ENCODE data around the gene CFAP61.
"Not testable (repeated sequence)": the region's sequence is repeated elsewhere in the genome, so short reads cannot be mapped to it uniquely, and the experiment has no call there.

Gene CFAP61

DNA sequence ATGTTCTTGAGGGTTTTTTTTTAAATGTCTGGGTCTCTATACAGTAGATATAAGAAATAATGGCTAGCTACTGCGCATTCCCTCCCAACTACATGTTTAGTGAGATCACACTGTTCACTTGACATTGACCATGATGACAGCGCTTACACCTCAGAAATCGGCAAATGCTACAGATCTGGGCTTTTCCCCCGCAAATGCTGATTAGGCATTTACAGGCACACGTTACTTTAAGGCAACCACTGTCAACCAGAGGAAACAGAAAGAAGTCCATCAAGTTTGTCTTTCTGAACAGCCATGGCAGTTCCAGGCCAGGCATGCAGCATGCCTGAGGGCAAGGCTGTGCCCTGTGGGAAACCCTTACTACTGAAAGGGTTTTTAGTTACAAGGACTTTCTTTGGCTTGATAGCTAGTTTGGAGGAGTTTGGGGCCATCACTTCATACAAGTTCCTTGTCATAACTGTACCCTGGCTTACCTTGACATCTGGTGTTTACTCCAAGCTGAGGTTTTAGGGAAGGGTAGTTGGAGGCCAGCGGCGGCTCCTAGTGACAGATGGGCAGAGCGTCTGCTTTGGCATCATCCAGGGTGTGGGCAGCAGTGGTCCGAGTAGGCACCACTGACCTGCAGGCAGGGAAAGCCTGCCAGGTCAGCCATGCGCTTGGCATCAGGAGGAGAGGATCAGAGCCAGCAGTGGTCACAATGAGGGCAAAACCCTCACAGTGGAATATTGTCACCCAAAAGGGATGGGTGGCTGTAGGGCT, 43.0 kb downstream of the CFAP61 start:
- no peak for FAIRE-seq

DNA sequence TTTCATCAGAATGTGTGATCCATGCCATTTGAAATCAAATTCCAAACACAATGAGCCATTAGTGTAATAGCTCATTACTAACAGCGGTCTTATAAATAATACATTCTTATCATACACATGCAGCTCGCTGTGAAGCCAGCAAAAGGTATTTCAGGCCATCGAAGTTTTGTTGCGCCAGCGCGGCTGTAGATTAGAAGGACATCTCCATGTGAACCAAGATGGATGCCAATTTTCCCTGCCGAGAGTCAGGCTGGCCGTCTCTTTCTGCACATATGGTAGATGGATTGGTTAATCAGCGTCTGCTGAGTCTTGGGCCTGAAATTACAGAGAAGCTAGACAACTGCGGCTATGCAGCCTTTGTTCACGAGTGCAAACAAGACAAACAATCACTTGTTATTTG, 44.1 kb downstream of the CFAP61 start:
- no peak for FAIRE-seq

DNA sequence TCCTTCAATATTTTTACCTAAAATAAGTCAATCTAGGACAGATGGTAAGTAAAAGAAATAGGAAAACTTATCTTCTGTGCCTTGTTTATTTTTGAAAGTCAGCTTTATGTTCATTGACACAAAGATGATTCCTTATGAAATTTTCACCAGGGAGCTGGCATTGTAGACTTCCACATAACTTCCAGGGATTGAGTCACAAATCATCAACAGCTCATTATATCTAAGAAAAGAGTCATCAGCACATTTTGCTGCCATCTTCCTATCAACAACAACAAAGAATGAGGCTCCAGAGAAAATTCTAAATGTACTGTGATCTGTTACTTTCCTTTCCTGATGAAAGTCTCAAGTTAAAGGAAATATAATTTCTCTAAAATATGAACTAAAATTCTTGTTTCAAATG, 48.5 kb downstream of the CFAP61 start:
- no peak for FAIRE-seq

DNA sequence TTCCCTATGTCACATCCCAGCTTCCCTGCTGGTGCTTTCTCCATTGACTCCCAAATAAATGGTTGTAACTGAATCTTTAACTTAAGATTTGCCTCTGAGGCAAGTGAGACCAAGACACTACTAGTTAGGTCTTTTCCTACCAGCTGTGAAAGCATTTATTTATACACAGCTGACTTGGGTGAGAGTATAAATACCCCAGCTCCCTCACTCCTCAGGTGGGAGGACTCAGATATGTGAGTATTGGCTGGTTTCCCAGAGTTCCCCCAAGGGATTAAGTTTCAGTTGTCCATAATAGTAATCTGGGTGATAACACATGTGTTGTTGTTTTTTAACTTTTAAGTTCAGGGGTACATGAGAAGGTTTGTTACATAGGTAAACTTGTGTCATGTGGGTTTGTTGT, 49.8 kb downstream of the CFAP61 start:
- FAIRE-seq, result no peak

DNA sequence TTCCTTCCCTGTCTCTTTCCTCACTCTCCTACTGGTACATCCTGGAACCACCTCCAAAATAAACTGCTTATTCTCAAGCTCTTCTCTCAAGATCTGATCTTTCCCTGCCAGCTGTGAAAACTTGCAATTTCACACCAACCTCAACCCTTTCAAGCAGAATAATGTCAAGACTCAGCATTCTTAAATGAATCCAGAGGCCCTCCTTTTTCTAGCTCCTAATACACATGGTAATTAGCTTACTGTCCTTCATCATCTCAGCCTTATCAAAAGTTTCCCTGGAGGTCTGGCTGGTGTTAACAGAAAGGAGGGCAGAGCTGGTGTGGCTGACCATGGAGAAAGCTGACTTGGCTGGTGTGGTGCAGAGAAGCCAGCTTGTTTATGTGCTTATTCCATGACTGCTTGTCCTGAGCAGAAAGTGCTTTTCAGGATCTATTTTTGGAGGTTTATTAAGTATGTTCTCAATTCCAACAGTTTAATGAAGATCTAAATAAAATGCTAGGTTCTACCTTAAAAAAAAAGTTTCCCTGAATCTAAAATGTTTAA, 50.5 kb downstream of the CFAP61 start:
- FAIRE-seq, result no peak

DNA sequence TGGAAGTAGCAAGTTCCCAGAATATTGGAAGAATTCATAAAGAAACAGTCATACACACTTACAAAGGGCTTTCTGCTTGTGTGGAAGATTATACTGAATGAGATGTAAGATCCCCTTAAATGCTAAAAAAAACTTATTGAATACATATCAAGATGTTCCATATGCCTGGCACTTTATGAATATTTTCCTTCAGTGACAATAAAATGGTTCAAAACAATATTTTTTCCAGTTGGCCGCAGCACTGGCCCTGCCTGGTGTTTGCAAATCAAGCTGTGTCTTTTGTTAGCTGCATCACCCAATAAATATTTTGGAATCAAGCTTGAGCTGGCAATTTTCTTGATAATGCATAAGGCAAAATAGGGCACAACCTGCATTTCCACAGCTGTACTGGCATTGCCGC, 51.2 kb downstream of the CFAP61 start:
- no peak for FAIRE-seq

DNA sequence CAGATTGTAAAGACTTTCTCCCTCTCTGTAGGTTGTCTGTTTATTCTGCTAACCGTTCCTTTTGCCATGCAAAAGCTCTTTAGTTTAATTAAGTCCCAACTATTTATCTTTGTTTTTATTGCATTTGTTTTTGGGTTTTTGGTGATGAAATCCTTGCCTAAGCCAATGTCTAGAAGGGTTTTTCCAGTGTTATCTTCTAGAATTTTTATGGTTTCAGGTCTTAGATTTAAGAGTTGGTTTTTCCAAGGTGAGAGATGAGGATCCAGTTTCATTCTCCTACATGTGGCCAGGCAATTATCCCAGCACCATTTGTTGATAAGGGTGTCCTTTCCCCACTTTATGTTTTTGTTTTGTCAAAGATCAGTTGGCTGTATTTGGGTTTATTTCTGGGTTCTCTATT, 70.9 kb downstream of the CFAP61 start:
- FAIRE-seq, result not testable (repeated sequence)

DNA sequence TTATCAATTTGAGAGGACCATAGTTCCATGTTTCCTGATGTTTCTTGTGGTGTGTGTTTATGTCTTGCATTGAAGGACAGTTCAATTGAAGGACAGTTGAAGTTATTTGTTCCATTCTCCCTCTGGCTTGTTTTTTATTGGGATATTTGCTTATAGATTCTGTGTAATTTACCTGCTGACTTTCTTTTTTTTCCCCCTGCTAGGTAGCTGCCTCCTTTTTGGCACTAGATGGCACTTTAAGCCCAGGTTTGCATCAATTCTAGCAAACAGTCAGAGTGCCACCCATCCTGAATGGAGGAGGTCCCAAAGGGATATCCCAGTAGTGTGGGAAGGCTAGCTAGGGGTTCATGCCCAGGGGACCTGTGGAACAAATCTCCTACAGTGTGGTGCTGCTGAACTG, 78.1 kb downstream of the CFAP61 start:
- FAIRE-seq, result no peak

DNA sequence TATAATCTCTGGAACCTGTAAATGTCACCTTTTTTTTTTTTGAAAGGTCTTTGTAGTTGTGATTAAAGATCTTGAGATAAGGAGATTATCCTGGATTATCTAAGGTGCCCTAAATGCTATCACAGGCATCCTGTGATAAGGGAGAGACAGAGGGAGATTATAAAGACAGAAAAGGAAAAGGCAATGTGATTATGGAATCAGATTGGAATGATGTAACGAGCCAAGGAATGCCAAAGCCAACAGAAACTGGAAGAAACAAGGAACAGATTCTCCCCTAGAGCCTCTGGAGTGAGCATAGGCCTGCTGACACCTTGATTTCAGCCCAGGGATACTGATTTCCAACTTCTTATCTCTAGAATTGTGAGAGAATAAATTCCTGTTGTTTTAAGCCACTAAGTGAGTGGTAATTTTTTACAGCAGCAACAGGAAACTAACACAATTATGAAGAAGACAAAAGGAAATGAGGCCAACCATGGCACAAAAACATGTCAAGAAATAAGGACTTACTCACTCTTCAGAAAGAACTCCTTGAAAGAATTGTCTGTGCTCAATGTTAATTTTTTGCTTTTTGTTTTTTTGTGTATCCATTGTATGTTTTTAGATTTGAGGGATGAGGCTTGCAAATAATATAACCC, 82.7 kb downstream of the CFAP61 start:
- FAIRE-seq, result no peak

DNA sequence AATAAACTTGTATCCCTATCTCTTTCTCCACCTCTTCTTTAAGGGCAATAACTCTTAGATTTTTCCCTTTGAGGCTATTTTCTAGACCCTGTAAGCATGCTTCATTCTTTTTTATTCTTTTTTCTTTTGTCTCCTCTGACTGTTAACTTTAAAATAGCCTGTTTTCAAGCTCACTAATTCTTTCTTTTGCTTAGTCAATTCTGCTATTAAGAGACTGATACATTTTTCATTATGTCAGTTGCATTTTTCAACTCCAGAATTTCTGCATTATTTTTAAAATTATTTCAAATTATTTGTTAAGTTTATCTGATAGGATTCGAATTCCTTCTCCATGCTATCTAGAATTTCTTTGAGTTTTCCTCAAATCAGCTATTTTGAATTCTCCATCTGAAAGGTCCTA, 84.0 kb downstream of the CFAP61 start:
- no peak for FAIRE-seq

DNA sequence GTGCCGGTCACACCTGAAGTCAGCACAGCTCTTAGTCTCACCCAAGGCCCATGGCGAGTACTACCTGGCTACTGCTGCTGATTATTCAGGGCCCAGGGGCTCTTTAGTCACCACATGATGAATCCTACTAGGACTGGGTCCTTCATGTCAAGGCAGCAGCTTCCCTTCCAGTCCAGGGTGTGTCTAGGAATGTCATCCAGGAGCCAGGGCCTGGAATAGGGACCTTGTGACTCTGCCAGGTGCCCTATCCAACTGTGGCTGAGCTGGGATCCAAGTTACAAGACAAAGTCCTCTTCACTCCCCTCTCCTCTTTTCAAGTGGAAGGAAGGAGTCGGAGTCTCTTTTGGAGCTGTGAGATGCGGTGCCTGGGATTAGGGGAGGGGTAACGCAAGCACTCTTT, 85.5 kb downstream of the CFAP61 start:
- no peak for FAIRE-seq

DNA sequence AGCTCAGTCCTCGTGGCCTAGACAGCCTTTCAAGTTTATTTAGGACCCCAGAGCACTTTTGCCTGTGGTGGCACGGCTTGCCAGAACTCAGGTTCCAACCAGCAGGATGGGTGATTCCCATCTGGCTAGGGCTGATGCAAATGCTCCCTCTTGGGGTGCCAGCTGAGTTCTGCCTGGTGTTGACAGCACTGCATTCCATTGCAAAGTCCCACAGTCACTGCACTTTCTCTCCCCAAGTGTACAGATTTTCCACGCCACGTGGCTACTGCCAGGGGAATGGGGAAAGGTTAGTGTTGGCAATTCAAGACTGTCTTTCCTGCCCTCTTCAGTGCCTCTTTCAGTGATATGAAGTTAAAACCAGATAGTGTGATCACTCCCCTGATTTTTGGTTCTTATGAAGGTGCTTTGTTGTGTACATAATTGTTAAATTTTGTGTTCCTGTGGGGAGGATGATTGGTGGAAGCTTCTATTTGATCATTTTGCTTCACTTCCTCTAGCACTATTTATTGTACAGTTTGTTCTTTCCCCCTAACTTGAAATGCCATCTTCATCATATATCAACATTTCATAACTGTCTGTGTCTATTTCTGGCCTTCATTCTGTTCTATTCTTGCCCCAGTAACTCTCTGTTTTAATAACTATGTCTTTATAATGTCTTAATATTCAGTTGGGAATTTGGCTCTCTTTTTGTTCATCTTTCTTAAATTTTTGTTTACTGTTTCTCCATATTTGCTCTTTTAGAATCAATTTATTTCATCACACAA, 86.2 kb downstream of the CFAP61 start:
- no peak for FAIRE-seq

DNA sequence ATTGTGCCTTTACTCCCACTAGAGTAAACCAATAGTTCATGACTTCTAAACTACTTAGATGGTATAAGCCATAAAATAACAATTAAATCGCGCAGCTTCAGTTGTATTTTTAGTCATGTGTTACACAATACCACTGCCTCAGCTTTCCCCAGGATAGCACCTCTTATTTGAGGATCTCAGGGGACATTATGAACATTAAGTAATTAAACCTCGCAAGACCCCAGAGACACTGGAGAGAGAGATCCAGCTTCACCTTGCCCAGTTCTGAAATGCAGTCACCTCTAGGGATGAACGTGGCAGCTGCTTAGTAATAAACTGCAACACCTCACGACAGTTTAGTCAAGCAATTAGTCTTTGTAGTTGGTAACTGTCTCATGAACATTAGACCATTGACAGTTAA, 87.1 kb downstream of the CFAP61 start:
- FAIRE-seq, result no peak

DNA sequence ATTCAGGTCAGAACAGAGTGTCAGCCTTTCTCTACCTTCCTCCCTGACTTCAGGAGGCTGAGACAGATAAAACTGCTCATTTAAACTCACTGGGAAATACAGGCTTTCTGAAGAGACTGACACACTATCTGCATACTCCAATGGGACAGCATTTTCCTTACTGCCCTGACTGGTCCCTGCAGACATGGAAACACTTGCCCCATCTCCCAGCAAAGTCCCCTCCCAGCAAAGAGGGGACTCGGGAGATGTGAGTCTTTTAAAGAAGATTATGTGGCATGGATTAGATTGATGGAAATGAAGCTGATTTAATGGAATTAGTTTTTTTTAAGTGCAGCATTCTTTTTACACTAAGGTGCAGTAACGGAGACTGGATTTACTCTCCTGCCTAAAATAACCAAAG, 90.8 kb downstream of the CFAP61 start:
- FAIRE-seq, result no peak

DNA sequence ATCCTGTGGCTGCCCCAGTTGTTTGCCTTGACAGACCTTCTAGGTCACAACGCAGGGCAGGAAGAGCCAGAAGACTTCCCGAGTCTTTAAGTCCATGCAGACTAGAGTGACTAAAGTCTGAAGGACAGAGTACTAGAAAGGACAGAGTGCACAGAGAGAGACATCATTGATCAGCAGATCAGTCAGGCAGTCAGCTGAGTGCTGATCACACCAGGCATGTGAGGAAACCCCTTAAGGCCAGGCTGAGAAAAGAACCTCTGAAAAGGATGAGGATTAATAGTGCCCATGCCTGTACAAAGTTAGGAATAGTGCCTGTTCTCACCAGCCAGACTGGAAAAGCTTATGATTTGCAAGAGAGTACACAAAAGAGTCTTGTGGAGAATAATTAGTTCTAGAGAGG, 91.3 kb downstream of the CFAP61 start:
- no peak for FAIRE-seq

DNA sequence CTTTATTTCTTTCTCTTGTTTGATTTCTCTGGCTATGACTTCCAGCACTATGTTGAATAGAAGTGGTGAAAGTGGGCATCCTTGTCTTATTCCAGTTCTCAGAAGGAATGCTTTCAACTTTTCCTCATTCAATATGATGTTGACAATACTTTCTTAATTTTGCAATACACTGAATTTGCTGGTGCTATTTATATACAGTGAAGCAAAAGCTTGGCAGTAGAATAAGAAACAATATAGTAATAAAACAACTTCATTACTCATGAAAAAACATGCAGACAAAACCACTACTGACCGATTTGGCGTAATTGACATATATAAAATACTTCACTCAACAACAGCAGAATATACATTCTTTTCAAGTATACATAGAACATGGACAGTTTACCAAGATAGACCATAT, 96.4 kb downstream of the CFAP61 start:
- FAIRE-seq, result no peak

DNA sequence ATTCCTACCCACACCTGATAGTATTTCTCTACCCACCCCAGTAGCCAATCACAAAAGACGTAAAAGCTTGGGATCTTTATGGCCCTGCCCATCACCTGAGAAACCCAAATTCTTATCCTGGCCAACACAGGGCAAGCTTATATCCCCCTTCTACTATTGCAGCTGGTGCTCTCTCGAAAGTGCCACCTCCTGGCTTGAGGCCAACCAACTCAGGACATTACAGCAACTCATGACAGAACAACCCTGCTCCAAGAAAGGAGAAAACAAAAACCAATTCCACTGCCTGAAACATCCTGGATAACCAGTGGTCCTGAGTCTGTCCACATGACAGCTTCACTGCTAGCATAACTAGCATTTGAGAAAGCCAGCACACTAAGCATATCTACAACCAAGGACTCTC, 97.9 kb downstream of the CFAP61 start:
- no peak for FAIRE-seq

DNA sequence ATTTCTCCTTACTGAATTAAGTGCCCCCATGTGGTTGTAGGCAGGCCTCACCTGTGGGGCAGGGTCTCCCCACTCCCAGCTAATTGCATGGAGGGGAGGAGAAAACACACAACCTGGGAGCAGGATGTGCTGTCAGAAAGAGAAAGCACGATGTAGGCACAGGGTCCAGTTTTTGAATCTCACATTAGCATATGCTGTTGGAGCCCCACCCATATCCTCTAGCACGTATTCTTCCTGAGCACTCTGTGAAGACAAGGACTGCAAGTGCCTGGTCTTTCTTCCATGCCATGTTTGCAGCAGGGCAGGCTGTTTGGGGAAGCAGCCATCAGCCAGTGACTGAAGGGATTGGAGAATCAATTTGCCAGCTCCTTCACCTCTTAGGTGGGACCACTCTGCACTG, 108.2 kb downstream of the CFAP61 start:
- no peak for FAIRE-seq

DNA sequence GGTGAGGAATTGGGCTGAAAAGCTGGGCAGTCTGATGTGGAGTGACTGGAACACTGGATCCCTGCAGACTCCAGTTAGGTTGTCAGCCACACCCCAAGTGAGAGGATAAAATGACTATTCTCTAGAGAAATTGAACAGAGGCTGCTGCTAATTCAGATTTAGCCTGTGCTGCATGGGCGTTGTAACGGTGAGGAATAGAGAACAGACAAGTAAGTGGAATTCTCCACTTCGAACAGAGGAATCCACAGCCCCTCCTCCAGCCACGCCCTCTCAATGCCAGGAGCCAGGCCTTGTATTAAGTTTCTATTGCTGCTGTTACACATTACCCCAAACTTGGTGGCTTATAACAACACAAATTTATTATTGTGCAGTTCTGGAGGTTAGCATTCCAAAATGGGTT, 109.3 kb downstream of the CFAP61 start:
- FAIRE-seq, result no peak

DNA sequence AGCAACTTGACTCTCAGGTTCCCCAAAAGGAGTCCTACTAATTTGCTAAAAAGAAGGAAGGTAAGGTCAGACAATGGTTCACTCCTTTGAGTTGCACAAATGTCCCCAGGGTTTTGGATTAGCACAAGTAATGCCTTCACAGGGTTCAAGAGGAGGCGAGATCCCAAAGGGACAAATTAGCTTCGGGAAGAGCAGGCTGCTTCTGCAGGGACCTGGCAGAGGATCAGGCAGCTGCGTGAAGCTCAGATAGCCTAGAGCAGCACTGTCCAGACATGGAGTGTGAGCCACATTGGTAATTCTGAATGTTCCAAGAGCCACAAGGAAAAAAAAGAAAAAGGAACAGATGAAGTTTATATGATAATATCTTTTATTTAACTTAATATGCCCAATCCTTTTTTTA, 115.4 kb downstream of the CFAP61 start:
- FAIRE-seq, result no peak

DNA sequence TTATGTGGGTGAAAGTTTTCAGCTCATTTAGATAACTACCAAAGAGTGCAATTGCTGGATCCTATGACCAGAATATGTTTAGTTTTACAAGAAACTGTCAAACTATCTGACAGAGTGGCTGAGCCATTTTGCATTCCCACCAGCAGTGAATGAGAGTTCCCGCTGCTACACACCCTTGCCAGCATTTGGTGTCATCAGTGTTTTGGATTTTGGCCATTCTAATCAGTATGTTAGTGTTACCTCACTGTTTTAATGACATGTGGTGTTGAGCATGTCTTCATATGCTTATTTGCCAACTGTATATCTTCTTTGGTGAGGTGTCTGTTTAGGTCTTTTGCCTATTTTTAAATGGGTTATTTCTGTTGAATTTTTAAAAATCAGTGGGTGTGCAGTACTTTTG, 120.9 kb downstream of the CFAP61 start:
- no peak for FAIRE-seq

DNA sequence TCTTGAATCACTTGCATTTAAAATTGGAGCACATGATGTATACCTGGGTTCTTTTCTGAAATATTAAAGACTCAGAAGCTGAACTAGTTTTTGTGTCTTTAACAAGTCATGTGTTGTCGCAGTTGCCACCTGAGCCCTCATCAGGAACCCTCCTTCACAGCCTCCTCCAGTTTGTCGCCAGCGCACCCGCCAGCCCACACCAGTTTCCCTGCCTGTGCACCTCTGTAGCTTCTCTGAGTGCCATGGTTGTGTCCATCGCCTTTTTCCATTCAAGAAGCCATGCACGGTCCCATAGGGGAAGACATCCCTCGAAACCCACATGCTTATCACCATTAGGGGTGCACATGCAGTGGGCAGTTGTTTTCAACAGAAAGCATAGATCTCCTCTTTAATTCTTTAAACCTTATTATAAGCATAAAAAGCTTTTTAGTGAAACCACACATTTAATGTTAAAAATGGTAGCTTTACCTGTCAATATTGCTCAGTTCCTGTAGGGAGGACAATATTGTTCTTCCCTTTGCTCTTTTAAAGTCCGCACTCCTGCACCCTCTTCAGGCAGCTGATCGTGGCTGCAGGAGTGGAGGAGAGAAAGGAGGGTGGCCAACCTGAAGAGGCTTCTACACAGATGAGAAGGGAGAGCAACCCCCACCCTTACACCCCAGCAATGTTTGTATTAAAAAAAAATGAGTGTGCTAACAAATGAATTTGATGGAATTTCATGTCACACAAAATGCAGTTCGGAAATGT, 121.9 kb downstream of the CFAP61 start:
- no peak for FAIRE-seq

DNA sequence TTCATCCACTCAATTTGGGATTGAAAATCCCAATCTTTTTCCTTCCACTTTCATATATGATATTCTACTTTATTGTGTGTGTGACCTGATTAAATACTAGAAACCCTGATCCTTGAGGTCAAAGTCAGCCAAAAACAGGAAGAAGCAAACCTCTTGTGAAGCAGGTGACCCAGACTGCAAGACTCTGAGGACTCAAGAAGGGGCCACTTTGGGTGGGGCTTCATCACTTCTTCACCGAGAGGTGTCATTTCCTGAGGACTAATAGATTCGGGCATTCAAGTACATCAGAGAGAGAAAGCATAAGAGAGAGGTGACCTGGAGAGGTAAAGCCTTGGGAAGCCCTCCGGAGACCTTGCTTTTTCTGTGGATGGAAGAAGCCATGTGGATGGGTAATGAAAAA, 129.0 kb downstream of the CFAP61 start:
- no peak for FAIRE-seq

Measured in TTC549 (cell line).